HepG2 (cell line): Measurements from ENCODE around the gene ASB5.

ENCODE experiments used
- ARID2 ChIP-seq: sonication (generic); formaldehyde crosslinking; IDR thresholded peaks from 2 replicates; pipeline ENCODE4 v1.8.1; 2022; ENCODE audit warnings: mild to moderate bottlenecking, missing genetic modification reagents, borderline replicate concordance
- EED ChIP-seq: sonication (generic); formaldehyde crosslinking; IDR thresholded peaks from 2 replicates; pipeline ENCODE4 v1.5.0; 2020; ENCODE audit warnings: mild to moderate bottlenecking, missing genetic modification reagents
- KLF9 ChIP-seq: IDR thresholded peaks from 2 replicates; pipeline ENCODE4 v1.6.1; 2016; ENCODE audit warnings: low read depth

DNA sequence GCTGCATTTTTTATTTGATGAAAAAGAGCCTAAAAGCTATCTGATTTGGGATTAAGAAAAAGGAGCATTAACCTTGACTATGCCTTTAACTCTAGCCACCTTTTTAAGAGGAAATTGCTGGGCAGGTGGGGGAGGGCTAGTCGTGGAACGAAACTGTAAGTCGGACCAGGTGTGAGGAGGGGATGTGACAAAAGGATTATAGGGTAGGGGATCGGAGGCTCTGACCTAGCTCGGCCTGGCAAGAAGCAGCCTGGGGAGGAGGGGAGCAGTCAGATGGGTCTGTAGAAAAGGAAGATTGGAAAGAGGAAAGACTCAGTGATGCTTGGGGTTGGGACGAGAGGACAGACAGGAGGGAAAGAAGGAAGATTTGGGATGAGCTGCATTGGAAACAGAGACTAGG is 29.6 kb upstream of the ASB5 start:
- TF ChIP-seq KLF9 (CRISPR knock-in tag), result no peak
- no peak for TF ChIP-seq EED (CRISPR knock-in tag)
- TF ChIP-seq ARID2 (CRISPR knock-in tag), result no peak
